ENCODE data around the gene EPYC. TPM values are rescaled to one million over a fixed set of nuclear protein-coding genes. Genes with fewer than 3 reads are reported as not detected.

EPYC gene
- polyA plus RNA-seq, 1 experiment: not detected

DNA sequence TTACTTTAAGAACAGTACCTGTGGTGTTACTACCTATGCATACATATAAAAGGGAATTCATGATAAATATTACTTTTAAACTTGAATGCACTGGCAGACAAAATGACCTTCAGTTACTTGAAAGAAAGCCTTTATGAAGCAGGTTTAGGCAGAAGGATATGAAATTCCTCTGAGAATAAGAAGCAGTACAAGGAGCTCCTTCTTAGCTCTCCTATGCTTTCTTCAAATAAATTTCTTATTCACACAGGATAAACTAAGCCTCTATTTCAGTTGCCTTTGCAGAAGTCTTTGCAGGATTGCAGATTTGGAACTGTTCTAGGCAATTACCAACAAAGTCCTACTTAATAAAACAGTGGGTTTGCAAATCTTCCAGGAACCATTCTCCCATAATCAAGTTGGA lies 1.0 kb downstream of the EPYC start:
- Histone ChIP-seq H3K27me3 (ENCODE audit: control insufficient read depth, insufficient read depth, low read length) (no peaks in the 10 kb centered on the region), H3K36me3 (ENCODE audit: control insufficient read depth, insufficient read depth, low read length) (no peaks in the 10 kb centered on the region), H3K4me3 (ENCODE audit: low read depth, low read length) (no peak overlapping the region)
- ChIA-PET CTCF (no interaction called here), POLR2A (no interaction called here)
- no peak for DNase-seq (ENCODE audit: low read depth)
- no peak for TF ChIP-seq CTCF (IDR thresholded peaks at IDR 0.05; ENCODE audit: insufficient read depth, low read depth, low read length)

DNA sequence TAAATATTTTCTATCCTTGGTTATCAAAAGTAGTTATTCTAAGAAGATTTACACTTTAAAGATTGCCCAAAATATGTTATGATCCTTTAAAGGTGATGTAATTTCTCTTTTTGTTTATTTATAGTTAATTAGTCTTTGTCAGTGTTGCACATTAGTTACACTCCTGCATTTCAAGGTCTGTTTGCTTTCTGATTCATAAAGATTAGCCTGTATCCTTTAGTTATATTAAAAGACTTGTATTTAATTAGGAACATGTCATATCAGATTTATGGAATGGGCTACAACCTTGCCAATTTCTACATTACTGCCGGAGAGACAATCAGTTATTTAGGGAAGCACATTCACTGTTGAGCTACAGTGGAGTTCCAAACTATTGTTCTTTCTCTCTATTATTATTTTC lies 3.5 kb downstream of the EPYC start:
- DNase-seq (ENCODE audit: low read depth): no peak
- CTCF ChIA-PET: no interaction called here

GRCh38 chr12:90999966-91000365 lies 4.8 kb downstream of the EPYC start:
- no peak for DNase-seq (ENCODE audit: low read depth)
- ChIA-PET POLR2A (no interaction called here), CTCF (no interaction called here)
- no peak overlapping the region for H3K4me3 ChIP-seq (ENCODE audit: low read depth, low read length)
- no peaks in the 10 kb centered on the region for H3K36me3 ChIP-seq (ENCODE audit: control insufficient read depth, insufficient read depth, low read length)
- TF ChIP-seq CTCF (IDR thresholded peaks at IDR 0.05; ENCODE audit: insufficient read depth, low read depth, low read length): no peak
- H3K27me3 ChIP-seq (ENCODE audit: control insufficient read depth, insufficient read depth, low read length): no peaks in the 10 kb centered on the region

More for the DNA sequence above, 3.5 kb downstream of the EPYC start:
- TF ChIP-seq CTCF (IDR thresholded peaks at IDR 0.05; ENCODE audit: insufficient read depth, low read depth, low read length): no peak
- POLR2A ChIA-PET: no interaction called here
- H3K36me3 ChIP-seq (ENCODE audit: control insufficient read depth, insufficient read depth, low read length): no peaks in the 10 kb centered on the region
- H3K27me3 ChIP-seq (ENCODE audit: control insufficient read depth, insufficient read depth, low read length): no peaks in the 10 kb centered on the region
- H3K4me3 ChIP-seq (ENCODE audit: low read depth, low read length): no peak overlapping the region

DNA sequence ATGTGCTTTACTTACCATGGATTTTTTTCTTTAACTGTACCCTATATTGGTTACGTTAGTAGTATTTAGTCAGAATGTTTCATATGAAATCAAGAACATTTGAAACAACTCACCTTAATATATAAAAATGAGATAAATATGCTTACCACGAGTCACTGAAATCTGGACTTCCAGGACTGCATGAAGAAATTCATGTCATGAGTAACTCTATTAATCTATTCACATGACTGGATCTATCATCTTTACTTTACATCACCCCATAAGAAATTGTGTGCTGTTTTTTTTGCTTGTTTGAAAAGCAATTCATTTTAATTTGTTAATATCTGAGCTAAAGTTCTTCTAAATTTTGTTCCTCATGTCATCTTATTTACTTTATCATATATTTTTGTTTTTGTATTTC lies 5.2 kb downstream of the EPYC start:
- ChIA-PET POLR2A (no interaction called here), CTCF (no interaction called here)
- no peak overlapping the region for H3K4me3 ChIP-seq (ENCODE audit: low read depth, low read length)
- TF ChIP-seq CTCF (IDR thresholded peaks at IDR 0.05; ENCODE audit: insufficient read depth, low read depth, low read length): no peak
- no peak for DNase-seq (ENCODE audit: low read depth)
- no peaks in the 10 kb centered on the region for H3K27me3 ChIP-seq (ENCODE audit: control insufficient read depth, insufficient read depth, low read length)
- no peaks in the 10 kb centered on the region for H3K36me3 ChIP-seq (ENCODE audit: control insufficient read depth, insufficient read depth, low read length)

DNA sequence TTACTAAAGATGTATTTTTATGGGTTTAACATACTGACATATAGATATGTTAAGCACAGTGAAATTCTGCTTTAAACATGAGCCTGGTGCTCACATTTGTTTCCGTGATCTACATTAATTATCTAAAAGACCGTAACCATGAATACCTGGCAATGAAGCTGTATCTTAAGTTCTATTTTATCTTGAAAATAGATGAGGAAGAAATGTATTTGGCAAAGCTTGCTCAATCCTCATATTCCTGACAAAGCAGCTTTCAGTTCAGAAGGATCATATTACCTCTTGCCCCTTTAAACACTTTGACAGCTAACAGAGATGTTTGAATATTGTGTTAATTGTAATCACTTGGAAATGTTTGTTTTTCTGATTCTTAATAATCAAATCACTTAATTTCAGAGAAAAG lies 9.8 kb downstream of the EPYC start:
- no peak for DNase-seq (ENCODE audit: low read depth)
- no peaks in the 10 kb centered on the region for H3K27me3 ChIP-seq (ENCODE audit: control insufficient read depth, insufficient read depth, low read length)
- TF ChIP-seq CTCF (IDR thresholded peaks at IDR 0.05; ENCODE audit: insufficient read depth, low read depth, low read length): no peak
- ChIA-PET POLR2A (no interaction called here), CTCF (interaction anchor here (1.0 to 1.1 kb wide), 2 partner anchors 13 to 114 kb away, joined by 3 to 5 read pairs; no protein-coding TSS in a partner anchor)
- no peak overlapping the region for H3K4me3 ChIP-seq (ENCODE audit: low read depth, low read length)
- H3K36me3 ChIP-seq (ENCODE audit: control insufficient read depth, insufficient read depth, low read length): no peaks in the 10 kb centered on the region
